Measurements from ENCODE around the gene RABEP2. TPM values are rescaled to one million over a fixed set of nuclear protein-coding genes. Genes with fewer than 3 reads are reported as not detected.

RABEP2 gene
- total RNA-seq, 1 experiment from 2014 or later, result 17.5 TPM

DNA sequence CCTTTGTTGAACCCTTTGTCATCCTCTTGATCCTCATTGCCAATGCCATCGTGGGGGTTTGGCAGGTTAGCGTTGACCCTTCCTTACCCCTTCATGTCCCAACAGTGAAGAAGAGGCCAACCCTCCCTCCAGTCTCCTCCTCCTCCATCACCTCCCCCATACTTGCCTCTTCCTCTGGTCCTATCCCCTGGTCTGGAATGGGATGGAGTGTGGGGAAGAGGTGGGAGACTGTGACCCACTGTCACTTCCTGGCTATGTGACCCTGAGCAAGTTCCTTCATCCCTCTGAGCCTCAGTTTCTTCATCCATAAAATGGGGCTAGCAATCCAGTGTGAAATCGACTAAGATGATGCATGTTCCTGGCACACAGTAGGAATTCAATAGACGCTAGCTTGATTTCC lies 44.1 kb downstream of the RABEP2 start:
- Mint-ChIP-seq H3K27ac (no peak overlapping the region), H3K4me3 (peak overlapping the region; percentile 87 to 95), H3K9me3 (no peaks in the 10 kb centered on the region; a peak in 1 of 5 replicates), H3K36me3 (ENCODE audit: insufficient read depth in 1 of 3, low read depth in 3 of 3) (peaks cover 0 to 4% (median 4%) of the 10 kb centered on the region in 3 experiments; a peak in 3 of 7 replicates), H3K27me3 (ENCODE audit: low read depth) (peaks cover 18% of the 10 kb centered on the region), H3K4me1 (peaks cover 33 to 58% of the 10 kb centered on the region in 2 experiments)
- Histone ChIP-seq H2BK120ac (ENCODE audit: low read depth, low read length, poor library complexity, severe bottlenecking) (no peak overlapping the region), H3K79me1 (ENCODE audit: insufficient read depth, low read depth, low read length, poor library complexity, severe bottlenecking) (no peaks in the 10 kb centered on the region), H4K91ac (ENCODE audit: insufficient read length, low read depth, low read length) (no peak overlapping the region), H2BK20ac (ENCODE audit: low read depth, low read length, poor library complexity, severe bottlenecking) (no peak overlapping the region), H2BK15ac (ENCODE audit: low read depth, low read length) (no peak overlapping the region), H2BK12ac (ENCODE audit: insufficient read length, low read depth, low read length) (no peak overlapping the region), H4K8ac (replicated peaks; ENCODE audit: insufficient read length, low read depth, low read length) (no peak overlapping the region), H3K27ac (ENCODE audit: insufficient read length, low read depth, low read length) (no peak overlapping the region), H3K4me2 (ENCODE audit: insufficient read depth, insufficient read length, low read length) (peak overlapping the region; percentile 64), H3T11ph (ENCODE audit: low read length) (no peak overlapping the region), H3K9ac (ENCODE audit: extremely low read depth, insufficient read length, low read length) (no peak overlapping the region), H3K14ac (ENCODE audit: insufficient read depth, low read length) (no peak overlapping the region), H3K4me1 (ENCODE audit: insufficient read depth, low read length) (peaks cover 6% of the 10 kb centered on the region; the same call in 1 of the 2 replicates), H3K79me2 (ENCODE audit: insufficient read depth, low read length) (no peaks in the 10 kb centered on the region), H3K23me2 (ENCODE audit: insufficient read length, low read depth, low read length, poor library complexity, severe bottlenecking) (peaks cover 11% of the 10 kb centered on the region), H4K20me1 (ENCODE audit: control insufficient read depth, insufficient read depth, insufficient read length) (no peaks in the 10 kb centered on the region), H2BK5ac (ENCODE audit: insufficient read length, low read length) (no peak overlapping the region), H4K5ac (ENCODE audit: insufficient read length, low read depth, low read length) (no peak overlapping the region), H3K4ac (ENCODE audit: low read depth, low read length) (no peak overlapping the region), H2AK5ac (ENCODE audit: insufficient read length, low read length) (no peak overlapping the region), H2AFZ (ENCODE audit: low read length) (no peak overlapping the region), H3K9me3 (ENCODE audit: control insufficient read depth, low read depth, low read length) (no peaks in the 10 kb centered on the region), H3K27me3 (ENCODE audit: insufficient read depth, low read length) (peaks cover 6% of the 10 kb centered on the region; the same call in 1 of the 2 replicates), H3K56ac (ENCODE audit: insufficient read length, low read depth, low read length) (no peak overlapping the region), H3K18ac (ENCODE audit: insufficient read length, low read depth, low read length) (no peak overlapping the region), H3K23ac (ENCODE audit: insufficient read length, low read depth, low read length) (no peak overlapping the region)
- no peak for DNase-seq
- no CpG with 5 or more reads among the region's 4 CpGs for WGBS (ENCODE audit: extremely low coverage, insufficient read length, low lambda C conversion rate)
- TF ChIP-seq CTCF (conservative IDR thresholded peaks at IDR 0.05), result no peak
